Measurements from ENCODE around the gene IL17B. TPM values are rescaled to one million over a fixed set of nuclear protein-coding genes. Genes with fewer than 3 reads are reported as not detected.

Gene IL17B
- total and polyA plus RNA-seq, 9 of the 15 experiments (the other 6 are each of a cell fraction or from before 2014, with no cell fraction given), result 0.28 to 2.6 (median 0.53) TPM; not detected in 2

- no peak for TF ChIP-seq ATF6 (CRISPR knock-in tag; IDR thresholded peaks at IDR 0.05)
- no peak for TF ChIP-seq PHTF2 (CRISPR knock-in tag; IDR thresholded peaks at IDR 0.05)
- TF ChIP-seq ZNF263 (CRISPR knock-in tag; IDR thresholded peaks at IDR 0.05; ENCODE audit: borderline replicate concordance), result no peak
- TF ChIP-seq NFXL1 (CRISPR knock-in tag; IDR thresholded peaks at IDR 0.05), result no peak
- TF ChIP-seq RB1 (IDR thresholded peaks at IDR 0.05; ENCODE audit: low read depth), result peak; percentile 80
- no peak for TF ChIP-seq HOXB6 (CRISPR knock-in tag; IDR thresholded peaks at IDR 0.05; ENCODE audit: borderline replicate concordance)
- no peak for TF ChIP-seq RFX1 (IDR thresholded peaks at IDR 0.05)
- TF ChIP-seq NFYB (IDR thresholded peaks at IDR 0.05; ENCODE audit: extremely low read depth, insufficient read length), result peak; percentile 78
- TF ChIP-seq GATAD2B (IDR thresholded peaks at IDR 0.05; ENCODE audit: borderline replicate concordance), result no peak
- TF ChIP-seq DACH1 (IDR thresholded peaks at IDR 0.05; ENCODE audit: partially characterized antibody), result no peak
- TF ChIP-seq ELF4 (CRISPR knock-in tag; IDR thresholded peaks at IDR 0.05), result no peak
- TF ChIP-seq, protein P1, sequence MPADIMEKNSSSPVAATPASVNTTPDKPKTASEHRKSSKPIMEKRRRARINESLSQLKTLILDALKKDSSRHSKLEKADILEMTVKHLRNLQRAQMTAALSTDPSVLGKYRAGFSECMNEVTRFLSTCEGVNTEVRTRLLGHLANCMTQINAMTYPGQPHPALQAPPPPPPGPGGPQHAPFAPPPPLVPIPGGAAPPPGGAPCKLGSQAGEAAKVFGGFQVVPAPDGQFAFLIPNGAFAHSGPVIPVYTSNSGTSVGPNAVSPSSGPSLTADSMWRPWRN (IDR thresholded peaks at IDR 0.05; ENCODE audit: low read depth), result no peak
- TF ChIP-seq, protein P2, sequence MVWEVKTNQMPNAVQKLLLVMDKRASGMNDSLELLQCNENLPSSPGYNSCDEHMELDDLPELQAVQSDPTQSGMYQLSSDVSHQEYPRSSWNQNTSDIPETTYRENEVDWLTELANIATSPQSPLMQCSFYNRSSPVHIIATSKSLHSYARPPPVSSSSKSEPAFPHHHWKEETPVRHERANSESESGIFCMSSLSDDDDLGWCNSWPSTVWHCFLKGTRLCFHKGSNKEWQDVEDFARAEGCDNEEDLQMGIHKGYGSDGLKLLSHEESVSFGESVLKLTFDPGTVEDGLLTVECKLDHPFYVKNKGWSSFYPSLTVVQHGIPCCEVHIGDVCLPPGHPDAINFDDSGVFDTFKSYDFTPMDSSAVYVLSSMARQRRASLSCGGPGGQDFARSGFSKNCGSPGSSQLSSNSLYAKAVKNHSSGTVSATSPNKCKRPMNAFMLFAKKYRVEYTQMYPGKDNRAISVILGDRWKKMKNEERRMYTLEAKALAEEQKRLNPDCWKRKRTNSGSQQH (CRISPR knock-in tag; IDR thresholded peaks at IDR 0.05), result no peak
- TF ChIP-seq SRSF1 (IDR thresholded peaks at IDR 0.05; ENCODE audit: low read depth, low read length), result no peak
- TF ChIP-seq, protein P3, sequence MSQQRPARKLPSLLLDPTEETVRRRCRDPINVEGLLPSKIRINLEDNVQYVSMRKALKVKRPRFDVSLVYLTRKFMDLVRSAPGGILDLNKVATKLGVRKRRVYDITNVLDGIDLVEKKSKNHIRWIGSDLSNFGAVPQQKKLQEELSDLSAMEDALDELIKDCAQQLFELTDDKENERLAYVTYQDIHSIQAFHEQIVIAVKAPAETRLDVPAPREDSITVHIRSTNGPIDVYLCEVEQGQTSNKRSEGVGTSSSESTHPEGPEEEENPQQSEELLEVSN (IDR thresholded peaks at IDR 0.05; ENCODE audit: borderline replicate concordance in 1 of 2, extremely low read depth in 1 of 2, insufficient read depth in 1 of 2, insufficient read length in 1 of 2, low read depth in 1 of 2, low read length in 1 of 2, poor library complexity in 1 of 2, severe bottlenecking in 1 of 2), result peak; percentile 77 to 93
- peak; percentile 57 for TF ChIP-seq NFE2 (IDR thresholded peaks at IDR 0.05; ENCODE audit: low read depth)
- no peak for TF ChIP-seq BCOR (IDR thresholded peaks at IDR 0.05)
- no peak for TF ChIP-seq RAD51 (IDR thresholded peaks at IDR 0.05; ENCODE audit: borderline replicate concordance, low read depth)
- TF ChIP-seq, protein P4, sequence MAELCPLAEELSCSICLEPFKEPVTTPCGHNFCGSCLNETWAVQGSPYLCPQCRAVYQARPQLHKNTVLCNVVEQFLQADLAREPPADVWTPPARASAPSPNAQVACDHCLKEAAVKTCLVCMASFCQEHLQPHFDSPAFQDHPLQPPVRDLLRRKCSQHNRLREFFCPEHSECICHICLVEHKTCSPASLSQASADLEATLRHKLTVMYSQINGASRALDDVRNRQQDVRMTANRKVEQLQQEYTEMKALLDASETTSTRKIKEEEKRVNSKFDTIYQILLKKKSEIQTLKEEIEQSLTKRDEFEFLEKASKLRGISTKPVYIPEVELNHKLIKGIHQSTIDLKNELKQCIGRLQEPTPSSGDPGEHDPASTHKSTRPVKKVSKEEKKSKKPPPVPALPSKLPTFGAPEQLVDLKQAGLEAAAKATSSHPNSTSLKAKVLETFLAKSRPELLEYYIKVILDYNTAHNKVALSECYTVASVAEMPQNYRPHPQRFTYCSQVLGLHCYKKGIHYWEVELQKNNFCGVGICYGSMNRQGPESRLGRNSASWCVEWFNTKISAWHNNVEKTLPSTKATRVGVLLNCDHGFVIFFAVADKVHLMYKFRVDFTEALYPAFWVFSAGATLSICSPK (IDR thresholded peaks at IDR 0.05; ENCODE audit: borderline replicate concordance), result no peak
These were observed 21.5 kb downstream of the IL17B start, which contains the start of gene PCYOX1L (continued) for GRCh38 chr5:149357370-149358293.

Measured in K562 (cell line).